Activated CD8-positive, alpha-beta memory T cell treated with anti-CD3 and anti-CD28 coated beads, Interleukin-2, amount 50 U/mL, for 1 hour (primary cell): ENCODE results near the gene SLC6A16.
"Not testable (repeated sequence)": the region's sequence is repeated elsewhere in the genome, so short reads cannot be mapped to it uniquely, and the experiment has no call there.

Experiments
- DNase-seq: peaks from one replicate; pipeline ENCODE4 v3.0.0-alpha.2; 2020; ENCODE audit errors: extremely low read depth

Gene SLC6A16

GRCh38 chr19:49331187-49331586 is 6.2 kb upstream of the SLC6A16 start:
- not testable (repeated sequence) for DNase-seq

- DNase-seq, result no peak
Observed at GRCh38 chr19:49328741-49329140, 3.8 kb upstream of the SLC6A16 start.

- DNase-seq, result no peak
Observed at GRCh38 chr19:49327878-49328544, 3.0 kb upstream of the SLC6A16 start.

- no peak for DNase-seq
Observed at GRCh38 chr19:49326165-49326704, 1.2 kb upstream of the SLC6A16 start.

GRCh38 chr19:49325756-49326155 is 765 bp upstream of the SLC6A16 start:
- DNase-seq, result not testable (repeated sequence)

GRCh38 chr19:49318296-49318695 is 6.7 kb downstream of the SLC6A16 start:
- DNase-seq, result no peak

- no peak for DNase-seq
Observed at GRCh38 chr19:49316284-49316683, 8.7 kb downstream of the SLC6A16 start.

- DNase-seq, result no peak
Observed at GRCh38 chr19:49315111-49315510, 9.9 kb downstream of the SLC6A16 start.

GRCh38 chr19:49309087-49309486 is 15.9 kb downstream of the SLC6A16 start:
- DNase-seq, result no peak

- DNase-seq, result not testable (repeated sequence)
Observed at GRCh38 chr19:49306734-49307133, 18.3 kb downstream of the SLC6A16 start.

GRCh38 chr19:49301866-49302252 is 23.1 kb downstream of the SLC6A16 start:
- no peak for DNase-seq

GRCh38 chr19:49301165-49301865 is 23.7 kb downstream of the SLC6A16 start:
- peak; percentile 34 for DNase-seq

- not testable (repeated sequence) for DNase-seq
Observed at GRCh38 chr19:49298653-49299052, 26.3 kb downstream of the SLC6A16 start.

- no peak for DNase-seq
Observed at GRCh38 chr19:49297403-49297802, 27.6 kb downstream of the SLC6A16 start.

GRCh38 chr19:49295208-49295880 is 29.6 kb downstream of the SLC6A16 start:
- no peak for DNase-seq

GRCh38 chr19:49294401-49294800 is 30.6 kb downstream of the SLC6A16 start:
- no peak for DNase-seq

GRCh38 chr19:49290517-49290916 is 34.5 kb downstream of the SLC6A16 start:
- DNase-seq, result no peak

GRCh38 chr19:49289286-49289685 is 35.7 kb downstream of the SLC6A16 start:
- DNase-seq, result not testable (repeated sequence)

- not testable (repeated sequence) for DNase-seq
Observed at GRCh38 chr19:49288205-49288604, 36.8 kb downstream of the SLC6A16 start.

- DNase-seq, result no peak
Observed at GRCh38 chr19:49287141-49287770, 37.7 kb downstream of the SLC6A16 start.

GRCh38 chr19:49282184-49282583 is 42.8 kb downstream of the SLC6A16 start:
- no peak for DNase-seq

GRCh38 chr19:49272204-49272603 is 52.8 kb downstream of the SLC6A16 start:
- no peak for DNase-seq
